Midbrain (tissue), 1 donor: ENCODE data around the gene RAB1A.
A peak's percentile ranks its signal among the peaks of the same experiment; 100 is the strongest.
"Not testable (repeated sequence)": the region's sequence is repeated elsewhere in the genome, so short reads cannot be mapped to it uniquely, and the experiment has no call there.

Experiments used
- DNase-seq: peaks from one replicate; lab custom pipeline; 2025; lab: John Stamatoyannopoulos, UW

The RAB1A gene

DNA sequence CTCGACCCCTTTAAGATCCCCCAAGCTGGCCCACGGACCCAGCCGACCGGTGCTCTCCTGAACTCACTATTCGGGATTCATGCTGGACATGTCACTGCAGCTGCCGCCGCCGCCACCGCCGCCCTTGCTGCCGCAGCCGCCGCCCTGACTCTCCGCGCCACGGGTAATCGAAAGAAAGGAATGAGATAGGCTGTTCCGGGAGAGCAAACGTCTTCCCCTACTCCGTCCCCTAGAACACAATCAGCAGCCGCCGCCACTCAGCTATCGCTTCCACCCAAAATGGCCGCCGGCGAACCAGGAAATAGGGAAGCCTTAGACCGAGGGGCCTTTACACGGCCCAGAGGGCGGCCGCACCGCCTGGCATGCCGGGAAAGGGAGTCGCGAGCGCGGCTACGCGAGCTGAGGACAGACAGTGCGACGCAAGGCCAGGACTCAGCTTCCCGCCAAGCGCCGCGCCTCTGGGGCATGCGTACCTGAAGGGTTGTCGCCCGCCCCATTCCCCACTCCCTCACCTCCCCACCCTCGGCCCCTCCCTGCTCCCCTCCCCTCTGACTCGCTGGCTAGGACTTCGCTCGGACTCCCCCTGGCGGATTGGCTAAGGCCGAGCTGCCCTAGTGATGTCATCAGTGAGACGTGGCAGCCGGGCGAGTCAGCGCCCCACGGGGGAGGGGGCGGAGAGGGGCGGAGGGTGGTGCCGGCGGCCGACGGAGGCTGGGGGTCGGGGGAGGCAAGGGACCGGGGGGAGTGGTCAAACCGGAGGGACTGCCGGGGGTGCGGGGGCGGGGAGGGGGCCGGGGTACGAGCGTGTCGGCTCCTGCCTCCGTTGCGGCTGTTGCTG lies at the start of gene RAB1A:
TSS of gene RAB1A (minus strand) at position 281 of the 838 bp plus-strand sequence. CDS start at position 90, 191 bp downstream.
- DNase-seq = peak; percentile 100

DNA sequence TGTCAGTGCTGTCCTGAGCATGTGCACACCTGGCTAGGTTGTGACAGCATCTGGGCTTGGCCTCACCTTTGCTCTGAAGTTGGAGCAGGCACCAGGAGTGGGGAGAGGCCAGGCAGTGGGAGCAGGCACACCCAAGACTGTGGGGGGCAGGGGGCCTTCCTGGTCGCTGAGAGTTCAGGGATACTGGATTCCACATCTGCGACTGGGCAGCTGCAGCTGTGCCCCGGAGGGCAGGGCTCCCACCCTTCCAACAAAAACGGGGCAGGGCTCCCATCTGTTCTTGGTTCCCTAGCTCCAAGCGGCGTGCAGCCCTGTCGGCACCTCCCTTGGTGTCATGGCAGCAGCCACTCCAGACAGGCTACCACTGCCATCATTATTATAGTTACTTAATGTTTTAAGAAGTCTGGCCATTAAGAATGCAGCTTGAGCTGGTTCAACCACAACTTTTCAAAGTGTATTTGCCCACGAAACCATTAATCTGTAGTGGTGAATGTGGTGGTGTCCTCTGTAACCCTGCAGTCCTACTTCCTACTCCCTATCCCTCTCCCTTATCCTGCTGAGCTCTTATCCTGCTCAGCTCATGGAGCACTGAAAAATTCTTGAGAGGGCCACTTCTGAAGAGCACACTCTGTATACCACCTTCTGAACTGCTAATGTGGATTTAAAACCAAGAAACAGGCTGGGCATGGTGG lies 48.0 kb upstream of the RAB1A start:
- DNase-seq = no peak

DNA sequence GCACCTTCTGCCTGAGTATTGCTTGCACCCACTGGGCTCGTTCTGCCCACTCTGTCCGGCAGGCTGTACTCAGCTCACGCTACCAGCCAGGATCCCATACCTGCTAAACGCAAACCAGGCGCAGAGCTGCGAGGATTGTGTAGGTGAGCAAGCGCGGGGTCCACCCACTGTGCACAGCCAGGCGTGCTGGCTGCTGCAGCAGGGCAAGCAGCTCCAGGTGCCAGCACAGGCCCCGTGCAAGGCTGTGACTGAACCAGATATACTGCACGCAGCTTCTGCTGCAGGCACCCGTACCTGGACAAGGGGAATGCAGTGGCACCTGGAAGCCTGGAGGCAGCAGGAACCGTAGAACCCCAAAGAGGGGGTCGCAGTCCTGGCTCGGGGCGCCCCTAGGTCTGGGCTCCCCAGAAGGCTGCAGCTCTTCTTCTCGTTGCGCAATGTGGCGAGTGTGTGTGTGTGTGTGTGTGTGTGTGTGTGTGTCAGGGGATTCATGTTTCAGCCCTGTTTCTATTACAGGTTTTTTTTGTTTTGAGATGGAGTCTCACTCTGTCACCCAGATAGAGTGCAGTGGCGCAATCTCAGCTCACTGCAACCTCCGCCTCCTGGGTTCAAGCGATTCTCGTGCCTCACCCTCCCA lies 46.1 kb upstream of the RAB1A start:
- DNase-seq = no peak

DNA sequence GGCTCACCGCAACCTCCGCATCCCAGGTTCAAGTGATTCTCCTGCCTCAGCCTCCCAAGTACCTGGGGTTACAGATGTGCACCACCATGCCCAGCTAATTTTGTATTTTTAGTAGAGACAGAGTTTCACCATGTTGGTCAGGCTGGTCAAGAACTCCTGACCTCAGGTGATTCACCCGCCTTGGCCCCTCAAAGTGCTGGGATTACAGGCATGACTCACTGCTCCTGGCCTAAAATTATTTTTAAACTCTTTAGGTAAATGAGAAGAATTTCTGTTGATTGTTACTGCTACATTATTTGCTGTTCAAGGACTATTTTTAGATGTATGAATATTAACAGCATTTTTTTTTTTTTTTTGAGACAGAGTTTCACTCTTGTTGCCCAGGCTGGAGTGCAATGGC lies 44.1 kb upstream of the RAB1A start:
- not testable (repeated sequence) for DNase-seq

DNA sequence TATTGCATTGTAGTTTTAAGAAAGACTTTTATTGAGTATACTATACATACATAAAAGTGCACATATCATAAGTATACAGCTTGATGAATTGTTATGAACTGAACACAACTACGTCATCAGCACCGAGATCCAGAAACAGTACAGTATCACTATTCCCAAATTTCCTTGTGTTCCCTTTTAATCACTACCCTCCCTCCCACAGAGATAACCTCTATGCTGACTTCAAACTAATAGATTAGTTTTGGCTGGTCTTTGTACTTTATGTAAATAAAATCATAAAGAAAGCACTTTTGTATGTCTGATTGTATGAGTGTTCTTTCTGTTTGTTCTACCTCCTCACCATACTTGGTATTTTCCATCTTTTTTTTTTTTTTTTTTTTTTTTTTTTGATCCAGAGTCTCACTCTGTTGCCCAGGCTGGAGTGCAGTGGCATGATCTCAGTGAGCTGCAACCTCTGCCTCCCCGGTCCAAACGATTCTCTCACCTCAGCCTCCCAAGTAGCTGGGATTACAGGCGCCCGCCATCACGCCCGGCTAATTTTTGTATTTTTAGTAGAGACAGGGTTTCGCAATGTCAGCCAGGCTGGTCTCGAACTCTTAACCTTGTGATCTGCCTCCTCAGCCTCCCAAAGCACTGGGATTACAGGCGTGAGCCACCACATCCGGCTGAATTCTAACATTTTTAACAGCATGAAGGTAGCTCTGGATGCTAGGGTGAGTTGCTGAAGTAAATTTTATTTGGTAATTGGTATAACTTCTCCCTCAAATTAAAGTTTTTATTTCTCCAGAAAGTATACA lies 43.3 kb upstream of the RAB1A start:
- no peak for DNase-seq

DNA sequence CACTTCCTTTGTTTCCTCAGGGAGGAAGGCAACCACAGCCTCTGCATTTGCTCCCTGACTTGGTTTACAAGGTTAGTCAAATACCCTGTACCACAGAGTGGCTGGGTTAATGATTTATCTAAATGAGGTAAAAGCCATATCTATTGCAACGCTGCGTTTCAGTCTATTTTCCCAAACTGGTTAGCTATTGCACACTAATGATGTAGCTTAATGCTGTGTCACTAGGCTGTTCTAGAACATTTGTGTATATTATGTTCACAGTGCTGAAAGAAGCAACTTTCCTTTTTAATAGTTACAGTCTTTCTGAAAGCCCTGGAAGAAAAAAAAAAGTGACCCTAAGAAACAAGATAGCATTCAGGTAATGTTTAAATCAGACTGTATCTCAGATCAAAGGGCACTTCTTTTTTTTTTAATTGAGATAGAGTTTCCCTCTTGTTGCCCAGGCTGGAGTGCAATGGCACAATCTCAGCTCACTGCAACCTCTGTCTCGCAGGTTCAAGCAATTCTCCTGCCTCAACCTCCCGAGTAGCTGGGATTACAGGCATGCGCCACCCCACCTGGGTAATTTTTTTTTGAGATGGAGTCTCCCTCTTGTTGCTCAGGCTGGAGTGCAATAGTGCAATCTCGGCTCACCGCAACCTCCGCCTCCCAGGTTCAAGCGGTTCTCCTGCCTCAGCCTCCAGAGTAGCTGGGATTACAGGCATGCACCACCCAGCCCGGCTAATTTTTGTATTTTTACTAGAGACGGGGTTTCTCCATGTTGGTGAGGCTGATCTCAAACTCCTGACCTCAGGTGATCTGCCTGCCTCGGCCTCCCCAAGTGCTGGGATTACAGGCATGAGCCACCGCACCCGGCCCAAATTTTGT lies 40.9 kb upstream of the RAB1A start:
- not testable (repeated sequence) for DNase-seq

DNA sequence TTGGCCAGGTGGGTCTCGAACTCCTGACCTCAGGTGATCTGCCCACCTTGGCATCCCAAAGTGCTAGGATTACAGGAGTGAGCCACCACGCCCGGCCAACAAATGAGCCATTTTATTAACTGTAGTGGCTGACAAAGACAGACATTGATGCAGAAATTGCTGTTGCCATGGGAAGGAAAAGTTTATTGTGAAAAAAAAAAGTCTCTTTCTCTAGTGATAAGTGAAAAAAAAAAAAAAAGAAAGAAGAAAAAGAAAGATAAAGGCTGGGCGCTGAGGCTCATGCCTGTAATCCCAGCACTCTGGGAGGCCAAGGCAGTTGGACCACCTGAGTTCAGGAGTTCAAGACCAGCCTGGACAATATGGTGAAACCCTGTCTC lies 39.8 kb upstream of the RAB1A start:
- no peak for DNase-seq

DNA sequence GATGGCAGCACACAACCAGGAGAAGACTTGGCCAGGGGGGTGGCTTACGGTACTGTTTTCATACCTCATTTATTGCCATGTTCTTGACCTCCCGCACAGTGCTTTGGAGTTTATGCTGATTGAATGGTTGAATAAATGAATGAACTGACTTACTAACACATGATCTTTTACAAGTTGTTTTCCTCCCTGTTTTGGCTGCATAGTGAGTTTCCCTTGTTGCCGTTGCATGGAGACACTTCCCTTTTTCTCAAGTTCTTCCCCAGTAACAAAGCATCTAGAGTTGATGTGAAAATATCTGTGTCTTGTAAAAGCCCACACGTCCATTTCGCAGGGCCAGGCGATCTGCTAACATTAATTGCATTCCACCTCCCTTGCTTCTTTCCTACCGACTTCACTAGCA lies 35.7 kb upstream of the RAB1A start:
- peak; percentile 7 for DNase-seq

DNA sequence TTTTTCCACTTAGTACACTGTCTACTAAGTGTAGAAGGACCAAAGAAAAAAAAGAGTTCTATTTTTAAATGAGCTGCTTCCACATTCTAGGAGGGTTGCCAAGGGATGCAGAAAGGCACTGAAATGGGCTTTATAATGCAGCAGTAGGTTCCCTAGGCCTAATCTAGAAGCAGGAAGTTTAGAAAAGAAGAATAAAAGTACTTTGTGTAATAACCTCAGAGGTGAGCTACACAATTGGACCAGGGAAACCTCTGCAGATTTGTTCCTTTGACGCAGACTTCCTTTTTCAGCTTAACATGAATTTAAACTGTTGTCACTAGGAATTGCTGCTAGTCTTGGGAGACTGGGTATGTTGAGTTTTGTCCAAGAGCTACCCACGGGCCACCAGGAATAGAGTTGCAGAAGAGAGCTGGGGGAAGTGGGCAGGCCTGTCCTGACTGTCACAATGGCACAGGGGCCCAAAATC lies 34.6 kb upstream of the RAB1A start:
- DNase-seq = peak; percentile 47

DNA sequence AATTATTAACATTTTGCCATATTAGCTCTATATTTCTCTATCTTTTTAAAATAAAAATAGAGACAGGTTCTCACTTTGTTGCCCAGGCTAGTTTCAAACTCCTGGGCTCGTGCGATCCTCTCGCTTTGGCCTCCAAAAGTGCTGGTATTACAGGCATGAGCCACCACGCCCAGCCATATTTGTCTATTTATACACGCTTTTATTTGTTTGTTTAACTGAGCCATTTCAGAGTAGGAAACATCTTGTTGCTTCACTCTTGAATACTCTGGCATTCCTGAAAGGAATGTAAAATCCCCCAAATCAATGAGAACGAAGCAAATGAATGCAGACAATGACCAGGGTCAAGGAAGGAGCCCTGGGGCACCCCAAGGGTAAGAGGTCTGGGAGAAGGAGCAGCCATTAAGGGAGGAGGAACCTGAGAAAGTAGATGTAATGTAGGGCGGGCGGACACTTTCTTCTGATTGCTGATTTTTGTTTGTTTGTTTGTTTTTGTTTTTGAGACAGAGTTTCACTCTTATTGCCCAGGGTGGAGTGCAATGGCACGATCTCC lies 31.7 kb upstream of the RAB1A start:
- no peak for DNase-seq

DNA sequence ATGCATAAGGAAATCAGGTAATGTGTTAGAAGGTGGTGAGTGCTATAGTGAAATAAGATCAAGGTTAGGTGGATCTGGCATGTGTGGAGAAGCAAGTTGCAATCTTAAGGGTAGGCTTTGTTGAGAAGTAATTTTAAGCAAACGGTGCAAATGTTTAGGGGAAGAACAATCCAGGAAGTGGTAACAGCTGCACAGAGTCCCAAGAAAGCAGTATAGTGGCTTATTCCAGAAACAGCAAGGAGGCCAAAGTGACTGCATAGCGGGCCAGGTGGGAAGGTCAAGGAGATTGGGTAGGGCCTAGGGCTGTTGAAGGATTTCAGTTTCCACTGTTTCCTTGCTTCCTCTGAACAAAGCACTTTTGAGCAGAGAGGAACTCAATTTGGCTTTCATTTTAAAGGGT lies 30.0 kb upstream of the RAB1A start:
- peak; percentile 2 for DNase-seq

DNA sequence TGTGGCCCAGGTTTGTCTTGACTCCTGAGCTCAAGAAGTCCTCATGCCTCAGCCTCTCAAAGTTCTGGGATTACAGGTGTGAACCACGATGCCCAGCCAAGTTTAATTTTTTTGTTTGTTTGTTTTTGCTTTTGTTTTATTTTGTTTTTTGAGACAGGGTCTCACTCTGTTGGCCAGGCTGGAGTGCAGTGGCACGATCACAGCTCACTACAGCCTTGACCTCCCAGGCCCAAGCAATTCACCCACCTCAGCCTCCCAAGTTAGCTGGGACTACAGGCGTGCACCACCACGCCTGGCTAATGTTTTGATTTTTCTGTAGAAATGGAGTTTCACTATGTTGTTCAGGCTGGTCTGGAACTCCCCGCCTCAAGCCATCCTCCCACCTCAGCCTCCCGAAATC lies 29.4 kb upstream of the RAB1A start:
- no peak for DNase-seq

DNA sequence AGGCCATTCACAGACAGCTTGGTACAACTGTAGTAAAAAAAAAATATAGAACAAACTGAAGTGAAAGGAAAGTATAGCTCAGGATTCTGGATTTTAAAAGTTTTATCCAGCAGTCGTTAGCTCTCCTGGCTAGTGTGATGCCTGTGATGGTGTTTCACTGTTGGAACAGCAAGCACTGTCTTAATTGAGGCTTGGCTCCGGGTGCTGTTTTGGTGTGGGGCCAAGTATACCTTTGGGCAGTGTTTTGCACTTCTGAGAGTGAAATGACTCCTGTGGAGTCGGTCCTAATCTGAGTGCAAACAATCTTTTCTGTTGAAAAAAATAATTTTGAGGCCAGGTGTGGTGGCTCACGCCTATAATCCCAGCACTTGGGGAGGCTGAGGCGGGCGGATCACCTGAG lies 28.7 kb upstream of the RAB1A start:
- no peak for DNase-seq

DNA sequence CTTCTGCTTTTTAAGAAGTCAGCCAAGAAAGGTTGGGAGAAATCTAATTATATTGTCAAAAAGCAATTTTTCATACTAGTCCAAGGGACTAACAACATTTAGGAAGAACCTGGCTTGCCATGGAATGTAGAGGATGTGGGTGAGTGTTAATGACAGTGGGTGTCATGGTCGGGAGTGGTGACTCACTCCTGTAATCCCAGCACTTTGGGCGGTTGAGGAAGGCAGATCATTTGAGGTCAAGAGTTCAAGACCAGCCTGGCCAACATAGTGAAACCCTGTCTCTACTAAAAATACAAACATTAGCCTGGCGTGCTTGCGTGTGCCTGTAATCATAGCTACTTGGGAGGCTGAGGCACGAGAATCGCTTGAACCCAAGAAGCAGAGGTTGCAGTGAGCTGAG lies 27.9 kb upstream of the RAB1A start:
- DNase-seq = not testable (repeated sequence)

DNA sequence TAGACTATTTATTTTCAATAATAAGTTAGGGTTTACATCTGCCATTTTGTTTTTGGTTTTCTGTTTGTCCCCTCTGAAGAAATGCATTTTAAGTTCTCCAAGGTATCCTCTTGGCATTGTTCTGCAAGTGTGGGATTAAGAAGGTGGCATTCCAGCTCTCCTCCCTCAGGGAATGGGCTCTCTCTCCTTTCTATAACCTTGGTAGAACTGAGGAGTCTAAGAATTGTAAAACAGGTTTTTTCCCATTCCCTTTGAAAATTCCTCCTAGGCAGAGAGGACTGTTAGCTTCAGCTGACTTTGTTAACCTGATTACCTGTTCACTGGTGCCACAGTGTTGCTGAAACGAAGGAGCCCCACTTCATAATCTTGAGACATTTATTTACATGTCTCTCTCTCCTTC lies 26.1 kb upstream of the RAB1A start:
- no peak for DNase-seq

DNA sequence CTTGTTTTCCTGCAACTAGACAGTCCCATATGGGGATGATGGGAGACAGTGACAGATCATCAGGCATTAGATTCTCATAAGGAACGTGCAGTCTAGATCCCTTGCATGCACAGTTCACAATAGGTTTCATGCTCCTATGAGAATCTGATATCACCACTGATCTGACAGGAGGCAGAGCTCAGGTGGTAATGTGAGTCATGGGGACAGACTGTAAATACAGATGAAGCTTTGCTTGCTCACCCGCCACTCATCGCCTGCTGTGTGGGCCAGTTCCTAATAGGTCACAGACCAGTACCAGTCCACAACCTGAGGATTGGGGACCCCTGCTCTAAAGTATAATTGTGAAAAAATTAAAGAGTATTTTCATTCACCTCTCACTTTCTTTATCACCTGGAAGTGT lies 23.6 kb upstream of the RAB1A start:
- no peak for DNase-seq

DNA sequence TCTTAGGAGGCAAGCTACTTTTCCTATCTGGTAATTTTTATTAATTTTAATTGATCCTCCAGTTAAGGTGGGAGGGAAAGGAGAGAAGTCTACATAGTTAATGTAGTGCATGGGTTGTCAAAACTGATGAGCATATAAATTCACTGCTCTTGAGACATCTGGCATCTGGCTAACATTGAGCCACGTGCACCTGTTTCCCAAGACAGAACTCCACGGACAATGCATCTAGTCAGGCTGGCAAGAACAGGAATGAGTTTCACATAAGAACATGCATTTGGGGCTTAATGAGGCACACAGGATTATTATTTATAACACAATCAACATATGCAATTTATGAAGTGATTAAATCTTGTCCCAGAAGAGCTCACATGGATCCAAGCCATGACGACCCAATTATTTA lies 16.2 kb upstream of the RAB1A start:
- no peak for DNase-seq

DNA sequence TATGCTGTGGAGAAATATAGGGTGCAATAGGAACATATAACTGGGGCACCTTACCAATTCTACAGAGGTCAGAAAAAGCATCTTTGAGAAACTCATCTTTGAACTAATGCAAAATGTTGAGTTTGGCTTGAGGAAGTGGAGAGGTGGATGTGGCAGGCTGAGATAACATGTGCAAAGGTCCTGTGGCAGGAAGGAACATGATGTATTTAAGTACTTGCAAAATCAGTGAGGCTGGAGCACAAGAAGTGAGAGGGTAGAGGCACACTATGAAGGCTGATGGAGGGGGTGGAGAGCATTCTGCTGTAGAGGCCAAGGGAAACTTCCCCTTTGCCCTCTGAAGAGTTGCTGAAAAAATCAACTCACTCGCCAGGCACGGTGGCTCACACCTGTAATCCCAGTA lies 14.7 kb upstream of the RAB1A start:
- DNase-seq = no peak

DNA sequence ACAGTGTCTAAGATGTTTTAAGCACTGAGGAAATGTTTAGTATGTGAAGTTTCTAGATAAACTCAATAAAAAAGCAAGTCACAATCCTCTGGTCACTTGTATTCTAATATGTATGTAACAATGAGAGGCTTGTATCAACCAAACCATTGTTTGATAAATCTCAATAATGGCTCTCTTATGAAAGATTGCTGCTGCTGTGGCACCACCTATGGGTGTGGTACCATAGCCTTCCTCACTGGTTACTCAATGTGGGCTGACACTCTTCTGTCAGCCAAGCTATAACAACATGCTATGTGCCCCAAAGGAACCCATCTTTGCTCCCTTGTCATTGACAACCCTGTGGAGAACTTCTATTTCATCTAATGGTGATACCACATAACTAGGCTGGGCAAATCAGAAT lies 12.6 kb upstream of the RAB1A start:
- DNase-seq = peak; percentile 79

DNA sequence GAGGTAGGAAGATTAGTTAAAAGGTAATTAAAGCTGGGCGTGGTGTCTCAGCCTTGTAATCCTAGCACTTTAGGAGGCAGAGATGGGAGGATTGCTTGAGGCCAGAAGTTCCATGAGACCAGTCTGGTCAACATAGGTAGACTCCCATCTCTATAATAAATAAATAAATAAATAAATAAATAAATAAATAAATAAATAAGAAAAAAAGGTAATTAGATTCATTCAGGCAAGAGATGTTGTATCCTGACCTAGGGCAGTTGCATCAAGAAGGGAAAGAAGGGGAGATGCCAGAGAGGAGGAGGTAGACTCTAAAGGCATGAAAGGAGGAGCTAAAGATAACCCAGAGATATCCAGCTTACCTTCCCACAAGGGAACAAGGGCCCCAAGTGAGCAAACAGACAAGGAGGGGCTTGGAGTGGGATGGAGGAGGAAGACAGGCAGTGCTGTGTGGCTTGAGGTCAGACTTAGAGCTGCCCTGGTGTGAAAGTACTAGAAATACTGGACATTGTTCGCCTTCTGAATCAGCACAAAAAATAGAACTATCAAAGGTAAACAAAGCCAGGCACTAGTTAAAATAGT lies 7.4 kb upstream of the RAB1A start:
- DNase-seq = no peak
